ENCODE results near the gene KIAA0319L.

- TF ChIP-seq CTCF (IDR thresholded peaks at IDR 0.05) = peak; percentile 15; the same call in 1 of the 3 replicates
- TF ChIP-seq ZSCAN20 (CRISPR knock-in tag; IDR thresholded peaks at IDR 0.05) = no peak
- TF ChIP-seq REST (IDR thresholded peaks at IDR 0.05) = no peak
Measured at GRCh38 chr1:35544976-35545375, 12.2 kb downstream of the KIAA0319L start.
